ENCODE data around the gene PAEP.
A peak's percentile ranks its signal among the peaks of the same experiment; 100 is the strongest.

The PAEP gene

DNA sequence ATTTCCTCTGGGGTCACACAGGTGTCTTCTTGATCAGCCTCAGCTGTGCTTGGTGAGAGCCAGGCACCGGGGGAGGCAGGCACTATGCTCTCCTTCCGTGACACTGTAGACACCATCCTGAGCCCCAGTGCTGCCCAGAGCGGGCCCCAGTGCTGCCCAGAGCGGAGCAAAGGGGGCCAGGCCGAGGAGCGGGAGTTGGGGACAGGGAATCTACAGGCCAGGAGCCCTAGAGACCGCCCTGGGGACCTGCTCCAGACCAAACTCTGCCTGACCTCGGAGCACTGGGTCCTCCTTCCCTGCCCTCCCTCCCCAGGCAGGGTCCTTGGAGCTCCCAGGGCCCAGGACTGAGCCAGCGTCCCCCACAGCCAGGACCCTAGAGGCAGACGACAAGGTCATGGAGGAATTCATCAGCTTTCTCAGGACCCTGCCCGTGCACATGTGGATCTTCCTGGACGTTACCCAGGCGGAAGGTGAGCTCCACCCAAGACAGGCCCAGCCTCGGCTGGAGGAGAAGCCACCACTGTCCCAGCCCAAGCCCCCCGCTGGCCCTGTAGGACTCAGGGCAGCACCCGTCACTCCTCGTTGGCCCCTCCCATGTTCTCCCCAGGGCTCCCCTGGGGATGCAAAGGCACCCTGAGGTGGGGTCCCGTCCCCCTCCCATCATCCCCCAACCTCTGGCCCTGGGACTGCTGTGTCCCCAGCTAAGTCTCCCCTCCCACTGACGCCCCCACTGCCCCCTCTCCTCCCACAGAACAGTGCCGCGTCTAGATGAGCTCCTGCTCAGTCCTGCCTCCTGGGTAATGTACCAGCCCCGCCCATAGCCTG, 30.2 kb downstream of the PAEP start:
- DNase-seq (ENCODE audit: extremely low read depth in 1 of 2, low read depth in 1 of 2), result no peak

DNA sequence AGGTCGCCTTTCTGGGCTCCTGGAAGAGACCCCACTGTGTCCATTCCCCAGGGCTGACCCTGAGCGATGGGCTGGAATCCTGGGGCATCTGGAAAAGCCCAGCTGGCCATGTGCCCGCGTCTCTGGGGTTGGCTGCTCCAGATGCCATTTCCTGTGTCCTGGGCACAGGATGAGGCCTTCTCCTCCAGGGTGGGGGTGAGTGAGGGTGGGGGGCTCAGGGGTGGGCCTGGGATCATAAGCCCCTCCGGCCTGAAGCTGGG, 30.7 kb downstream of the PAEP start:
- DNase-seq (ENCODE audit: extremely low read depth in 1 of 2, low read depth in 1 of 2), result no peak

DNA sequence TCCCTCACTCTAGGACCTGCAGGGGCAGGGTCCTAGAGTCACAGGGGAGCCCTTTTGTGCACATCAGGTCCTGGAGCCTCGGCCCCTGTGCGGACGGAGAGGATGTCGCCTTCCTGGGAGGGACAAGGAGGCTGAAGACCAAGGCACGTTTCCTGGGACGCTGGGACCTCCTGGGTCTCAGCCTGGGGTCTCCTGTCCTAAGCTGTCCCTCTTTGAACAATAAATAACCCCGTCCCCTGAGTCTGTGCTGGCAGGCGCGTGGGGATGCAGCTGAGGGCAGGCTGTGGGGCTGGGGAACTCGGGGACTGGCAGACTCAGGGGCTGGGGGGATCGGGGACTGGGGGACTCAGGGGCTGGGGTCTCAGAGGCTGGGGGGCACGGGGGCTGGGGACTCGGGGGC, 31.1 kb downstream of the PAEP start:
- DNase-seq (ENCODE audit: extremely low read depth in 1 of 2, low read depth in 1 of 2), result no peak

DNA sequence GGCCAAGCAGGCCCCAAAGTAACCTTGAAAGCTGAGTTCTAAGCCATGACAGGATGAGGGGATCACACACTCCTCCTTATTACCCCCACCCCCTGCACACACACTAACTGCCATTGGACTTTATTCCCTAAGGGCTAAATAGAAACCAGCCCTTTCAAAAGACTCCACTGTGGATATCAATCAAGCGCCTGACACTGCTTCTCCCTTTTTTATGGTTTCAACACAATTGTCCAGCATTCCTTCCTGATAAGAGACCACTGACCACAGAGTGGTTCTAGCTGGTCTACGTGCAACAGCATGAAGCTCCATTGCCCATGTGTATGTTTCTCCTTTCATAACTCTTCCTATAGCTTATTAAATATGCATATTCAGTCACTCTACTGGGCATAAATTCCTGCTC, 34.7 kb downstream of the PAEP start:
- no peak for DNase-seq (ENCODE audit: extremely low read depth in 1 of 2, low read depth in 1 of 2)

DNA sequence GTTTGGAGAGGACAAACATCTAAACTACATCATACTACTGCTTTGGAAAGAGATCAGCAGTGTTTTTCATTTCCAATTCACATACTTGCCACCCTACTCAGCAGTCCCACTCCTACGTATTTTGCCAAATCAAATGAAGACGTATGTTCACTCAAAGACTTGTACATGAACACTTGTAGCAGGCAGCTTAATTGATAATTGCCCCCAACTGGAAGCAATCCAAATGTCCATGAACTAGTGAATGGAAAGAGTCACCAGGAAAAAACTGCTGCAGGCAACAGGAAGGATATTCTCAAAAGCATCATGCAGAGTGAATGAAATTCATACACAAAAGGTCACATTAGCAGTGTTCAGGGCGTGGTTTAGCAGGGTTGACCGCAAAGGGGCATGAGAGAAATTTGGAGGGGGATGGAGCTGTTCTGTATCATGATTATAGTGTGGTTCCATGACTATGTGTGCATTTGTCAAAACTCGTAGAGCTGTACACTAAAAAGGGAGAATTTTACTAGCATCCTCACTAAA, 38.8 kb downstream of the PAEP start:
- DNase-seq (ENCODE audit: extremely low read depth in 1 of 2, low read depth in 1 of 2), result no peak

DNA sequence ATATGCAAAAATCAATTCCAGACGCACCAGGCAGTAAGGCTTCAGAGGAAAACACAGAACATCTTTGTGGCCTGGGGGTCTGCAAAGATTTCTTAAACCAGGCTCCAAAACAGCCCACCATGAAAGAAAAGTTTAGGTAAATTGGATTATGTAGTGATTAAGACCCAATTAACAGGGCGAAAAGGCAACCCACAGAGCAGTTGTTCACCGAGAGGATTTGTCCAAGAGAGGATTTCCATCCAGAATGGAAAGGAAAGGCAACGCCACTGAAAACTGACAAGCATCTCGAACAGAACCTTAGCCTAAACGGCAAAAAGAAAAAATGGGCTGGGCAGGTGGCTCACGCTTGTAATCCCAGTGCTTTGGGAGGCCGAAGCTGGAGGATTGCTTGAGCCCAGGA, 40.4 kb downstream of the PAEP start:
- DNase-seq (ENCODE audit: extremely low read depth in 1 of 2, low read depth in 1 of 2), result no peak

DNA sequence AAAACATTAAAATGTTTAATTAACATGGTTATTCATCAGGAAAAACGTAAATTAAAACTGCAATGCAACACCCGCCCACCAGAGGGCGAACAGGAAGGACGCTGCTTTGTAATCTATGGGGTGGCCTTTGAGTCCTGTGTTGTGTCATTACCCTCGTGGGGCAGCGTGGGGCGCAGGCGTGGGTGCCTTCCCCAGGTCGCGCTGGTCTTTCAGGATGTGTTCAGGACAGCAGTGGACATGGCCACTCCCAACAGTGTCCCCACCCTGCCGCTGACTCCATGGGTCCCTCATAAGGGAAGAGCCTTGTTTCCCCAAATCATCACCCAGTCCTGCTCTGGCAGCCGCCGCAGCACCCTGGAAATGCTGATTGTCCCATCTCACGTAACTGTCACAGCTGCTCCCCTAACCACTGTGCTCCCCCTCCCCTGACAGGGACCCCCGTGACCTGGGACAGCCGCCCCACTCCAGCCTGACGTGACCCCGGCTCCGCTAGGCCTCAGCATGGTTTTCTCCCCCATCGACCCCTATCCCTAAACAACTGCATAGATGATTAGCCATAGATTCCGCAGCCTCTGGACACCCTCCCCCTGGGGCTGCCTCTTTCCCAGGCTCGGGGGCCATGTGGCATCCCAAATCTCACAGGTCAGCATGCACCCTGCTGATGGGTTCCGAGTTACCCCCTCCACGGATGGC, 41.4 kb downstream of the PAEP start:
- DNase-seq (ENCODE audit: extremely low read depth in 1 of 2, low read depth in 1 of 2), result peak; percentile 7 to 20

DNA sequence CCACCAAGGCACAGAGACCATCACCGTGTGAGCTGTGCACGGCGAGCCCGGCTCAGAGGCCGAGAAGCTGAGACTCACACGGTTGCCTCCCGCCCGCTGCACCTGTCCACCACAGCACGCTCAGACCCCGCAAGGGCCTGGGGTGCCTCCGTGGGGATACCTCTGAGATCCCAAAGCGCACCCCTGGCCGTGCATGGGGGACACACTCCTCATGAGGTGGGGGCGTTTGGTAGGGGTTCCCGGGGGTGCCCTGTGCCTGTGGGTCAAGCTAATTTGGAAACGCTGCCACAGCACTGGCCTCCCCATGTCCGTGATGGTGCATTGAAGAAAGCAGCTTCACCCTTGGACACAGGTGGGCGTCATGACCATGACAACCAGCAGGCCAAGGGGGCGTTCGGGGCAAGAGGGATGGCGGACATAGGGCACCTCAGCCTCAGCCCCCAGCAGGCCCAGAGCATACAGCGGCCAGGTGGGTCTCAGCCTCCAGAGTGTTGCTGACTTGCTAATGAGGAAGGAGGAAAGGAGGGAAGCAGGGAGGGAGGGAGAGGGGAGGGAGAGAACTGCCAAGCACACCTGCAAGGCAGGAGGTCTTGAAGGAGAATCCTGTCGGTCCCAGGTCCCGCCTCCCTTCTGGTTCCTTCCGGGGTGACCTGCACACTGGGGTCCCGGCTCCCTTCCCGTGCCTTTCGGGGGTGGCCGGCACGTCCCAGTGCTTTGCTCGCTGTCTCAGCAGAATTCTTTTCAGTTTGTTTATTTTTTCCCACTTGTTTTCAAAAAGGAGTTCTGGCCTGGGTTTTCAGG, 43.1 kb downstream of the PAEP start:
- DNase-seq (ENCODE audit: extremely low read depth in 1 of 2, low read depth in 1 of 2), result no peak

DNA sequence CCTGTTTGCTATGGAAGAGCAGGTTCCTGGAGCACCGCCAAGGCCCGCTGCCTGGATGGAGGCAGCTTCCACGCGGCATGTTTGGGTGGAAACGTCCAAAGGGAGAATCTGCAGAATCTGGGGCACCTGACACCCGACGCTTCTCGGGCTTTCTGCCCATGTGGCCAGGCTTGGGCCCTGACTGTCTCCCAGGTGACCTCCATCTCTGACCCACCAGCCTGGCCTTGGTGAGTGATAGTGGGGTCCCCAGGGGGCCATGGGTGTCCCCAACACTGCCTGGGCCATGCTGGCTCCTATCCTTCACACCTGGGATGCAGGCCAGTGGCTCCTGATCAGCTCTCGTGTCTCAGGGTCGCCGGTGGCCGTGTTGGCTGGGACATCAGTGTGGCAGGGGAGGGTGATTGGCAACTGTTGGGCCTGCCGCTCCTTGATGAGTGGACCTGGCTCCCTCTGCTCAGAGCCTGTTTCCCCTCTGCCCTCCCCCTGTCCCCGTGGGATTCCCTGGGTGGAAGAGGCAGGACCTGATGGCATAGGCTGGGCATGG, 43.8 kb downstream of the PAEP start:
- DNase-seq (ENCODE audit: extremely low read depth in 1 of 2, low read depth in 1 of 2), result no peak

DNA sequence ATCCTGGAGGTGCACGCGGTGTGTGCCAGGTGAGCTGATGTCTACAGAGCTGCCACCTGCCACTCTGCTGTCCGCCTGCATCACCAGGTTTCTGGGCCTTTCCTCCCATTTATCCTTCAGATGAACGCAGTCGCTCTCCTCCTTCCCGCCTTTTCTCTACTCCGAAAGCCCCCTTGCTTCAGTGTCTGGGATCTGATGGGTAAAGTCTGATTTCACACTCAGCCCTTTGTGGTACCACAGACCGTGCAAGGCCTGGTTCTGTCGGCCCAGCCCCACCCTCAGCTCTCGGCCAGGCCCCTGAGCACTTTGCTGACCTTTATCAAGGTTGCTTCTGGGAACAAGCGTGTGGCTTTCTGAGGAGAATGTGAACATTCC, 45.3 kb downstream of the PAEP start:
- no peak for DNase-seq (ENCODE audit: extremely low read depth in 1 of 2, low read depth in 1 of 2)

DNA sequence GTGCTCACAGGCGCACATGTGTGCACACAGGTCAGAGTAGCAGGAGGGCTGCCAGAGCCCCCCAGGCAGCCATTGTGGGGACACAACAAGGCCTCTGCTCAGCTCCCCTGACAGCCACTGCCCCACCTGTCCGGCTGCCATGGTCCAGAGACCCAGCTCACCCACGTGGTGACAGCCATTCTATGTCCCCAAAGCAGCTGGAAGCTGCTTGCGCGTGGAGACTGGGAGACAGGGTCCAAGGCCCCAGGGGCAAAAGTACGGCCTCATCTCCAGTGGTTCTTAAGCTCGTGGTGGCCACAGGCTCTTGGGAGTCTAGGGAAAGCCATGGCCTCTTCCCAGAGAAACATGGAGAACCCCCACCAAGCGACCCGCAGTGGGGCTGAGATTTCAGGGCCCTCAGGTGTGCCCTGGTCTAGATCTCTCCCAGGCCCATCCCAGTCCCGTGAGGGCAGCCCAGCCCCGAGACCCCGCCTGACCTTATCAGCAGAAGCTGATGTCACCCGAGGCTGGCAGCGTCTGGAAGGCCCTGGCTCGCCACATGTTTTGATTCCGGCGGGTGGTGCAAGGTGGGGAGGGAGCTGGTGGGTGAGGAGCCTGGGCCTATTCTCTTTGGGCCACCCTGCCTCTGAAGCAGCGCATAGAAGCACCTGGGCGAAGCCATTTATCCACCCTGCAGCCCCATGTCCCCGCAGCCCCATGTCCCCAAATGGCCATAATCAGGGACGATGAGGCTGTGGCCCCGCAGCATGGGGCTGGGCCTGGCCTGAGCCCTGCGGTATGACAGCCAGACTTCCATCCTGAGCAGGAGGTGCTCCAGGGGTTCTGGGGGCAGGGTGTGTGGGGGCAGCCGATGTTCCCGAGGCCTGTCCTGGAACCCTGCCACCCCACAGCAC, 46.1 kb downstream of the PAEP start:
- no peak for DNase-seq (ENCODE audit: extremely low read depth in 1 of 2, low read depth in 1 of 2)

DNA sequence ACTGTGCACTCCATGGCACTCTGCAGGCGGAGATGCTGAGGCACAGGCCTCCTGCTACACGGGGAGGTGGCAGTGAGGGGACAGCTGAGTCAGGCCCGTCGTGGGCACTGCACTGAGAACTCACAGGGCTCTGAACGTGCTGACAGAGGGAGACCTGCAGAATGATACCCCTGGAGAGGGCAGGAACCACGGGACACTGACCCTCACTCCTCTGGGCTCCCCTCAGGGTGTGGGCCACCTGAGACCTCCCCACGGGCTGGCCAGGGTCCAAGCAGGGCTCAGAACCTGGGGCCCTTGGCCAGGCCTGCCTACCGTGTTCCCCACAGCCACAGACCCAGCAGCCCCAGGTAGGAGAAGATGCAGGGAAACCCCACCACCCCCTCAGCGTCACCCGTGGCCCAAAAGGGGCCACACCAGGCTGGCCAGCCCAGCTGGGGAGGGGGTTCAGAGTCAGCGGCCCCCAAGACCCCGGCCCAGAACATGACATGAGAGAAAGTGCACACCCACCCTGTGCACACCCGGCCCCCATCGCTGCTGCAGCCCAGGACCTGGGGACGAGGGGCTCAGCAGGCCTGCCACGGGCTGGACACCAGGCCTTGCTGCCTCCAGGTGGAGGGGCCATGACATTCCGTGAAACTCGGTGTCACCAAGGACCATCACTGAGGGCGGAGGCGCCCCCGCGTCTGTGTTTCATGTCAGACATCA, 46.9 kb downstream of the PAEP start:
- no peak for DNase-seq (ENCODE audit: extremely low read depth in 1 of 2, low read depth in 1 of 2)

DNA sequence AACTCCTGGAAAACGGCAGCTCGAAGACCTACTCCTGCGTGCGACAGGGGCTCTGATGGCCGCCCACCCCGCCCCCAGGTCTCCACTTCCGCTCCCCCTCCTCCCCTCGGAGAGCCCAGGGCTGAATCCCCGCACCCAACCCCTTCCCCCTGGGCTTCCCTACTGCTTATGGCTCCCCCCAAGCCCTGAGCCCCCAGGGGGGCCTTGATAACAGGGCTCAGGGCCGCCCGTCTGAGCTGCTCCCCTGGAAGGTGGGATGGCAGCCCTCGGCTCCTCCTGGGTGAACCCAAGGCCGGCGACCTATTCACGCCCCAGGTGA, 47.4 kb downstream of the PAEP start:
- DNase-seq (ENCODE audit: extremely low read depth in 1 of 2, low read depth in 1 of 2), result no peak

DNA sequence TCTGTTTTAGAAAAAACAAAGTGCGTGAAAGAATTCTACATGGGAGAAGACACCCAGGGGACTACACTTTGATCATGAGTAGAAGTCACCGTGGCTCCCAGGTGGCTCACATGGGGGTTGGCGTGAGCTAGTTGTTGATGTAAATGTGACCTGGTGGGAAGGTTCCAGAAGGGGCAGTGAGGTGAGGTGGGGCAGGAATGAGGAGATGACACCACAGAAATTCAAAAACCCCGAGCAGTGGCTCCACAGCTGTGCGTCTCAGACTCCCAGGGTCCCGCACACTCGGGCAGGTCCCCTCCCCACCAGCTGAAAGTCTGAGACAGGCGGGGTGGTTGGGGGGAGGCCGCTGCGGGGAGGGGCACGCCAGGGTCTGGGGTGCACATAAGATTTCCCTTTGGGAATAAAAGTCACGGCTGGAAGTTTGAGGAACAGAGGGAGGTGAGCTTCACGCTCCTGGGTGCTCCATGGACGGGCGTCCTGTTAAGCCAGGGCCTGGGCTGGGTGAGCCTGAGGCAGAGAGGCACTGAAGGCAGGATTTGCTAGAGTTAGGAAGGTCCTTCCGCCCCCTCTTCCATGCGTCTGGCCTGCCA, 47.9 kb downstream of the PAEP start:
- no peak for DNase-seq (ENCODE audit: extremely low read depth in 1 of 2, low read depth in 1 of 2)

DNA sequence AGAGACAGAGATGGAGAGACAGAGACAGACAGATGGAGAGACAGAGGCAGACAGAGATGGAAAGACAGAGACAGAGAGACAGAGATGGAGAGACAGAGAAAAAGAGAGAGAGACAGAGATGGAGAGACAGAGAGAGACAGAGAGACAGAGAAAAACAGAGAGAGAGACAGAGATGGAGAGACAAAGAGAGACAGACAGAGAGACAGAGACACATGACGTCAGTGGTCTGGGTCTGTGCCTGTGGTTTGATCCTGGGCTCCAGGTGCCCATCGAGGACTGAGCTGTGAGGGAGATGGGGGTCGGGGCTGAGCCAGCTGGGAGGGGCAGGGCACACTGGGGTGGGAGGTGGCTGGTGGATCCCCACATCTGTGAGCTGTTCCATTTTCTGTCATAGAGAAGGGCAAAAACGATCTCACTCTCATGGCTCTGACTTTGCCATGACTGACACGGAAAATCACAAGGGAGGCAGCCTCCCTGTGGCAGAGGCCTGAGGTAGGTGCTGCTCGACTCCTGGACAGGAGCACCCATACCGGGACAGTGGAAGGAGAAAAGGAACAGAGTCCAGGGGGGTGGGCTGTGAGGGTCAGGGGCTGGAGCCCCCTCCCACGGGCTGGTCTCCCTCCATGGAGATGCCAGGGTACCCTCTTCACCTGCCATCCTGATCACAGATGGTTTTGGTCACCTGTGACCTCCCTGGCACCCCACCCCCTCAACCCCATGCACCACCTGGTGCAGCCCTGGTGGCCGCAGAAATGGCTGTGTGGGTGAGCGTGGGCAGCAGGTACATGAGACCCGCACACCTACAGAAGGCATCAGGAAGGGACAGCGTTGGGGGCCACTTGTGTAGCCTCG, 49.0 kb downstream of the PAEP start:
- no peak for DNase-seq (ENCODE audit: extremely low read depth in 1 of 2, low read depth in 1 of 2)

DNA sequence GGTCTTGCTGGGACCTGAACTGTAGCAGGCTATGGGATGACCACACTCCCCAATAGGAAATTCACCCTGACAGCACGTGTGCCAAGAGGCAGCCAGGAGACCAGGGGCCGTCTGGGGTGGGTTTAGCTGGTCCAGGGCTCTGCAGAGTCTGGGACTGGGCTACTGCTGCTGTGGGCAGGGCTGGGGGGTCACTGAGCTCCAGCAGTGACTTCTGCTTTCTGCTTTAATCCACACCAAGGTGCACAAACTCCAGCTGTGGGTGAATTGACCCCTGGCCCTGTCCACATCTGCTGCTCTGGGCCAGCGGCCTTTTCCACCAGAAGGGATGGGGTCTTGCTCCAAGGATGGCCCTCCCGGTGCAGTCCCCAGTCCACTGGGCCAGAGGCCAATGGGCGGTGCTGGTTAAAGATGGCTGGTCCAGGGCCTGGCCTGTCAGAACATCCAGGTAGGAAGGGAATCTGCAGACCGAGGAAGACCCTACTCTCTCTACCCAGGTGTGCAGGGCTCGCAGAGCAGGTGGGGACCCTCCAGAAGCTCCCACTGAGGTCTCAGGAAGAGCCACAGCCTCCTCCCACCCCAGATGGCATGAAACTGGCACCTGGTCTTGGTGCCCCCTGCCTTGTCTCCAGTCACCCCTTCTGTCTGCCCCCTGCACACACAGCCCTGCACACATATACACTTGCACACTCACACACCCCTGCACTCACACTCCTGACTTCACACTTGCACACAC, 49.8 kb downstream of the PAEP start:
- DNase-seq (ENCODE audit: extremely low read depth in 1 of 2, low read depth in 1 of 2), result no peak

DNA sequence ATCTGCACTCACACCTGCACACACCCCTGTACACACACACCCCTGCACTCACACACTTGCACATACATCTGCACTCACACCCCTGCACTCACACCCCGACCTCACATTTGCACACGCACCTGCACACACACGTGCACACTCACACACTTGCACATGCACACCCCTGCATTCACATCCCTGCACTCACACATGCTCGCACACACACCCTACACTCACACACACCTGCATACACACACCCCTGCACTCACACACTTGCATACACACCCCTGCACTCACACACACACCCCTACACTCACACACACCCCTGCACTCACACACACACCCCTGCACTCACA, 50.3 kb downstream of the PAEP start:
- no peak for DNase-seq (ENCODE audit: extremely low read depth in 1 of 2, low read depth in 1 of 2)

DNA sequence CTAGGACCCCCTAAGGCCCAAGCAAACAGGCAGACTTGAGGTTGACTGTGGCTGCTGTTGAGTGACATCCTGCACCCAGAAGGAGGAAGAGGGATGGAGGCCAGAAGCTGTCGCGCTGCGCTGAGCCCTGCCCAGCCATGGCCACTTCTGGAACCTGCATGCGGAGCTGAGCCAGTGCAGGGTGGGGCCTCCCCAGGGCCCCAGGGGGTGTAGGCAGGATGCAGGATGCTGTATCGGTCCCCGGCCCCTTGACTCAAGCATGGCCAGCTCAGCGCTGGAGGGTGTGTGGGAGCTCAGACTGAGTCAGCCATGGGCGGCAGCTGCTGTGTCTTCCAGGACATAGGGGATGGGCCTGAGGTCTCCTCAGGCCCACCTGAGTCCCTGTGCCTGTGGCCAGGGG, 50.9 kb downstream of the PAEP start:
- no peak for DNase-seq (ENCODE audit: extremely low read depth in 1 of 2, low read depth in 1 of 2)
